Activated naive CD4-positive, alpha-beta T cell treated with anti-CD3 and anti-CD28 coated beads, Interleukin-2, amount 50 U/mL, for 72 hours (primary cell): ENCODE results near the gene LRP5. TPM values are rescaled to one million over a fixed set of nuclear protein-coding genes. Genes with fewer than 3 reads are reported as not detected.
"Not testable (repeated sequence)": the region's sequence is repeated elsewhere in the genome, so short reads cannot be mapped to it uniquely, and the experiment has no call there.

Experiments used
- ATAC-seq, 2 donors: fragments of 150-1000 bp; cut with Tn5 transposase; 2 replicates each; pipeline ENCODE4 v1.10.0; 2021; ENCODE audit warnings: mild to moderate bottlenecking in 2 of 2, moderate library complexity in 2 of 2
- DNase-seq, 2 donors: peaks; one replicate each; pipeline ENCODE4 v3.0.0; 2021 to 2022; ENCODE audit warnings: low spot score in 2 of 2
- H3K27ac Mint-ChIP-seq, 2 donors: one replicate each; pipeline ENCODE4 v1.8.0; 2022; ENCODE audit warnings: mild to moderate bottlenecking in 2 of 2, mixed read lengths in 2 of 2
- H3K36me3 Mint-ChIP-seq, 2 donors: one replicate each; pipeline ENCODE4 v1.8.0; 2022; ENCODE audit warnings: mixed read lengths in 2 of 2
- H3K9me3 Mint-ChIP-seq, 2 donors: one replicate each; pipeline ENCODE4 v1.8.0; 2022; ENCODE audit warnings: mixed read lengths in 2 of 2
- total RNA-seq, 2 donors: library from RNA; stranded (reverse); gene quantifications; one replicate each; pipeline ENCODE4 v1.2.3, GENCODE V29; 2022

LRP5 gene
- total RNA-seq, 2 donors from 2014 or later, result 8.7 to 14.1 TPM

DNA sequence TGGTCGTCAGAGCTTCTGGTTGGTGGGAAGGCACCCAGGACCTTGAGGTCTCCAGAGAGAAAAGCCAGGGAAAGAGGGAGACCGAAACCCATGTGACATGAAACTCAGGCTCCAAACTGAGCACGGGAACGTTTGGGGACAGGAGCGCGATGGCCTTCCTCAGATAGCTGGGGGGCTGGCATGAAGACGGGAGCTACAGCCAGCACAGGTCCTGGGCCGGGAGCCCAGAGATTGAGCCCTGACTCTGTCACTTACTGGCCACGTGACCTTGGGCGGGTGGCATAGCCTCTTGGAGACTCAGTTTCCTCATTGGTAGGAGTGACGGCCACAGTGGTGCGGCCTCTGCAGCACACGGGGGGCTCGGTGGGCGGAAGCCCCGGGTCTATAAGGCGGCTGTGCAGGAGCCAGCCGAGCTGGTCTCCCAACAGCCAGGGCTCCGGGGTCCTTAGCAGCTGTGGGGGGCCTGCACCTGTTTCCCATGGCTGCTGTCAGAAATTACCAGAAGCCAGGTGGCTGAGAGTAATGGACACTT is 111.8 kb downstream of the LRP5 start:
- DNase-seq (no peak), ATAC-seq (no peak)
- Mint-ChIP-seq H3K36me3 (peaks cover 9 to 10% of the 10 kb centered on the region in 2 donors), H3K27ac (no peak overlapping the region), H3K9me3 (peaks cover 5 to 7% of the 10 kb centered on the region in 2 donors)

- peaks cover 12 to 14% of the 10 kb centered on the region in 2 donors for H3K9me3 Mint-ChIP-seq
- DNase-seq (no peak), ATAC-seq (no peak)
- H3K27ac Mint-ChIP-seq, result peak overlapping the region in 1 of 2 donors; percentile 40
- H3K36me3 Mint-ChIP-seq, result peaks cover 19 to 21% of the 10 kb centered on the region in 2 donors
Observed at GRCh38 chr11:68424981-68425865, 112.8 kb downstream of the LRP5 start.

DNA sequence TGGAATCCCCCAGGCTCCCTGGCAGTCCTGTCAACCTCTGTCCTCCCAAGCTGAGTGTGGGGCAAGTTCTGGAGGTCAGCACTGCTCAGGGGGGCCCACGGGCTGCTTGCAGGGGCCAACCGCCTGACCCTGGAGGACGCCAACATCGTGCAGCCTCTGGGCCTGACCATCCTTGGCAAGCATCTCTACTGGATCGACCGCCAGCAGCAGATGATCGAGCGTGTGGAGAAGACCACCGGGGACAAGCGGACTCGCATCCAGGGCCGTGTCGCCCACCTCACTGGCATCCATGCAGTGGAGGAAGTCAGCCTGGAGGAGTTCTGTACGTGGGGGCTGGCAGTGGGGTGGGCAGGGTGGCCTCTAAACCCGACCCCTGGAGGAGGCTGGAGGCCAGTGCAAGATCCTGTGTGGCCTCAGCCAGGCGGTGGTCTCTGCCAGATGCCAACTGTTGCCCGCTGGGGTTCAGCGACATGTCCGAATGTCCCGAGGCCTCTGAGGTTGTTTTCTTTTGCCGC is 113.5 kb downstream of the LRP5 start:
- peaks cover 12 to 14% of the 10 kb centered on the region in 2 donors for H3K9me3 Mint-ChIP-seq

DNA sequence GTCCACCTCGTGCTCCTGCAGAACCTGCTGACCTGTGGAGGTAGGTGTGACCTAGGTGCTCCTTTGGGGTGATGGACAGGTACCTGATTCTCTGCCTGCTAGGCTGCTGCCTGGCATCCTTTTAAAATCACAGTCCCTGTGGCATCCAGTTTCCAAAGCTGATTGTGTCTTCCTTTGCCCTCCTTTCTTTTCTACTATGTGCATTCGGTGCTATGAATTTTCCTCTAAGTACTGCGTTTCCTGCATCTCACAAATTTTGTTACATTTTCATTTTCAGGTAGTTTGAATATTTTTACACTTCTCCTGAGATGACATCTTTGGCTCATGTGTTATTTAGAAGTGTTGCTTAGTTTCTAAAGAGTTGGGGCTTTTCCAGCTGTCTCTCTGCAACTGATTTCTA is 117.3 kb downstream of the LRP5 start:
- ATAC-seq (no peak), DNase-seq (no peak)
- Mint-ChIP-seq H3K9me3 (peaks cover 12 to 14% of the 10 kb centered on the region in 2 donors), H3K27ac (peak overlapping the region in 1 of 2 donors; percentile 79), H3K36me3 (peaks cover 26 to 28% of the 10 kb centered on the region in 2 donors)

More for the DNA sequence above, 113.5 kb downstream of the LRP5 start:
- ATAC-seq (no peak), DNase-seq (no peak)
- Mint-ChIP-seq H3K27ac (peak overlapping the region in 1 of 2 donors; percentile 22), H3K36me3 (peaks cover 26 to 28% of the 10 kb centered on the region in 2 donors)

- DNase-seq, result no peak
- H3K9me3 Mint-ChIP-seq, result peaks cover 12 to 14% of the 10 kb centered on the region in 2 donors
- peak overlapping the region in 1 of 2 donors; percentile 65 for H3K27ac Mint-ChIP-seq
- ATAC-seq, result no peak
- H3K36me3 Mint-ChIP-seq, result peaks cover 26 to 28% of the 10 kb centered on the region in 2 donors
Observed at GRCh38 chr11:68430384-68430783, 118.0 kb downstream of the LRP5 start.

- DNase-seq (no peak), ATAC-seq (no peak)
- H3K36me3 Mint-ChIP-seq, result peaks cover 26 to 28% of the 10 kb centered on the region in 2 donors
- H3K27ac Mint-ChIP-seq, result peak overlapping the region in 1 of 2 donors; percentile 65
- peaks cover 12 to 14% of the 10 kb centered on the region in 2 donors for H3K9me3 Mint-ChIP-seq
Observed at GRCh38 chr11:68430801-68431200, 118.4 kb downstream of the LRP5 start.

DNA sequence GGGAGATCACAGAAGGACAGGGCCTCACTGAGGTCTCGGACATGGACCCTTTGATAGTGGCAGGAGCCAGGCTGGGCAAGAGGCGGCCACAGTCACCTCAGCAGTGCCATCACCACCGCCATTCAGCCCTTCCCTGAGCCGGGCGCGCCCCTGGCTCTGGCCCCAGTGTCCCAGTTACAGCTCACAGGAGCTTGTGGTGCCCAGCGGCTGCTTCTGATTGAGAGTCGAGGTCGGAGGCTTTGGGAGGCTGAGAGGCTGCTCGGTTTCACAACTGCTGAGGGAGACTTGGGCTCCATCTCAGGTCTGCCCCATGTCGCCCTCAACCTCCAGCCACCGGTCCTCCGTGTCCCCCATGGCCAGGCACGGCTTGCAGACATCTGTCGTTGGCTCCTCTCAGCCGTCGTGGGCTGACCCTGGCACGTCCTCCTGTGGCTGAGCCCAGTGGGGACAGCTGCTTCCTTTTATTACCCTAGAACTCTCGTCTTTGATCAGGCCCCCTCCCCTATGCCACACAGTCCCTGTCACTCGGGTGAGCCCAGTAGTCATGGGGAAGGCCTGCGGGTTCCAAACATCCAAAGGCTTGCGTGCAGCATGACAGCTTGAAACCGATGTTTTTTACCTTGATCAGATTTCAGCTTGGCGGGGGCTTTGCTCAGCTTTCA is 119.7 kb downstream of the LRP5 start:
- DNase-seq (no peak), ATAC-seq (no peak)
- H3K36me3 Mint-ChIP-seq, result peaks cover 26 to 28% of the 10 kb centered on the region in 2 donors
- H3K27ac Mint-ChIP-seq, result no peak overlapping the region
- H3K9me3 Mint-ChIP-seq, result peaks cover 12 to 14% of the 10 kb centered on the region in 2 donors

- DNase-seq (no peak), ATAC-seq (no peak)
- Mint-ChIP-seq H3K27ac (no peak overlapping the region), H3K9me3 (peaks cover 12 to 14% of the 10 kb centered on the region in 2 donors), H3K36me3 (peaks cover 26 to 28% of the 10 kb centered on the region in 2 donors)
Observed at GRCh38 chr11:68432874-68433273, 120.5 kb downstream of the LRP5 start.

DNA sequence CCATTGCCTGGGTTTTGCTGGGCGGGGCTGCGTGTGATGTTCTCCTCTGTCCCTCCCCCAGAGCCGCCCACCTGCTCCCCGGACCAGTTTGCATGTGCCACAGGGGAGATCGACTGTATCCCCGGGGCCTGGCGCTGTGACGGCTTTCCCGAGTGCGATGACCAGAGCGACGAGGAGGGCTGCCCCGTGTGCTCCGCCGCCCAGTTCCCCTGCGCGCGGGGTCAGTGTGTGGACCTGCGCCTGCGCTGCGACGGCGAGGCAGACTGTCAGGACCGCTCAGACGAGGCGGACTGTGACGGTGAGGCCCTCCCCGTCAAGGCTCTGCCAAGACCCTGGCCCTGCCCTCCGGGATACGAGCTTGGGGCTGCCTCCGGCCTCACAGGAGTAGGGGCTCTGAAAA is 121.2 kb downstream of the LRP5 start:
- no peak overlapping the region for H3K27ac Mint-ChIP-seq
- DNase-seq, result no peak

DNA sequence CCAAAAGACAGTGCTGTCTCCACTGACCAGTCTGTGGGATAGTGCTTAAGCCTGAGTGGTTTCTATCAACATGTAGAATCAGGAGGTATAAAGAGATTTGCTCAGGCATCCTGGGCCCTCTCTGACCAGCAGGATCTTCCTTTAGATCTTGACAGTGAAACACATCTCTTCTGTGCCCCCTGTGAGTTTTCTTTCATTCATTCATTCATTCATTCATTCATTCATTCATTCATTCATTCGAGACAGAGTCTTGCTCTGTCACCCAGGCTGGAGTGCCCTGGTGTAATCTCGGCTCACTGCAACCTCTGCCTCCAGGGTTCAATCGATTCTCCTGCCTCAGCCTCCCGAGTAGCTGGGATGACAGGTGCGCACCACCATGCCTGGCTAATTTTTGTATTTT is 121.8 kb downstream of the LRP5 start:
- not testable (repeated sequence) for DNase-seq, ATAC-seq
- peaks cover 18% of the 10 kb centered on the region in 2 donors for H3K36me3 Mint-ChIP-seq

More for the DNA sequence above, 121.2 kb downstream of the LRP5 start:
- H3K9me3 Mint-ChIP-seq, result peaks cover 8 to 10% of the 10 kb centered on the region in 2 donors
- peaks cover 23 to 24% of the 10 kb centered on the region in 2 donors for H3K36me3 Mint-ChIP-seq
- no peak for ATAC-seq

DNA sequence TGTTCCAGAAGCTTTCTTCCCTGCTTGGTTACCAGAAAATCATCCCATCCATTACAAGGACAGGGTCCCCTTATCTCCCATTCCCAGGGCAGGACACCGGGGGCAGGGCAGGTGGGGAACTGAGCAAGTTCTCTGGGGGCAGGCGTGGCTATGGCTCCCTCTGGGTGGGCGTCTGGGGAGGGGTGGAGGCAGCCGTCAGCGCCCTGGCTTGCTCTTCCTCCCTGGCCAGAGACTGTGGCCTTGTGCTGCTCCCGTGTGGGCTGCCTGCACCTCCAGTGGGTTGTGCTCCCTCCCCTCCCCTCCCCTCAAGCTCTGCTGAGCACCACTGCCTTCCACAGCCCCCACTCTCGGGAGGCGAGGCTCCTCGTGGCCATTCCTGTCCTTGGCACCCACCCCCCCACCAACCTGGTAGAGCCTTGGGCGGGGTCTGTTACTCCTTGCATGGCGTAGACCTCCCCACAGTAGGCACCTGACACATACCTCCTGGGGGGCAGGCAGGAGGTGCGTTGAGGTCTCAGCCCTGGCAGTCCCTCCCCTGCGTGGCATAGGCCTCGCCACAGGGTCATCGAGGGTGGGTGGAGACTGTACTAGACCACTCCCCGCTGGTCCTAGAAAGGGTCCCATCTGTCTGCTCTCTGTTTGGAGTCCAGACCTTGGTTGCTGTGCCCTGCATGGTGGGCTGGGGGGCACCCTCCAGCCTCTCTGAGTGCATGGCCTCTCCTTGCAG is 123.9 kb downstream of the LRP5 start:
- no peaks in the 10 kb centered on the region for H3K9me3 Mint-ChIP-seq
- no peak for DNase-seq
- no peak overlapping the region for H3K27ac Mint-ChIP-seq
- H3K36me3 Mint-ChIP-seq, result no peaks in the 10 kb centered on the region
- ATAC-seq, result no peak

More for the DNA sequence above, 121.8 kb downstream of the LRP5 start:
- not testable (repeated sequence) for H3K9me3 Mint-ChIP-seq, H3K27ac Mint-ChIP-seq

DNA sequence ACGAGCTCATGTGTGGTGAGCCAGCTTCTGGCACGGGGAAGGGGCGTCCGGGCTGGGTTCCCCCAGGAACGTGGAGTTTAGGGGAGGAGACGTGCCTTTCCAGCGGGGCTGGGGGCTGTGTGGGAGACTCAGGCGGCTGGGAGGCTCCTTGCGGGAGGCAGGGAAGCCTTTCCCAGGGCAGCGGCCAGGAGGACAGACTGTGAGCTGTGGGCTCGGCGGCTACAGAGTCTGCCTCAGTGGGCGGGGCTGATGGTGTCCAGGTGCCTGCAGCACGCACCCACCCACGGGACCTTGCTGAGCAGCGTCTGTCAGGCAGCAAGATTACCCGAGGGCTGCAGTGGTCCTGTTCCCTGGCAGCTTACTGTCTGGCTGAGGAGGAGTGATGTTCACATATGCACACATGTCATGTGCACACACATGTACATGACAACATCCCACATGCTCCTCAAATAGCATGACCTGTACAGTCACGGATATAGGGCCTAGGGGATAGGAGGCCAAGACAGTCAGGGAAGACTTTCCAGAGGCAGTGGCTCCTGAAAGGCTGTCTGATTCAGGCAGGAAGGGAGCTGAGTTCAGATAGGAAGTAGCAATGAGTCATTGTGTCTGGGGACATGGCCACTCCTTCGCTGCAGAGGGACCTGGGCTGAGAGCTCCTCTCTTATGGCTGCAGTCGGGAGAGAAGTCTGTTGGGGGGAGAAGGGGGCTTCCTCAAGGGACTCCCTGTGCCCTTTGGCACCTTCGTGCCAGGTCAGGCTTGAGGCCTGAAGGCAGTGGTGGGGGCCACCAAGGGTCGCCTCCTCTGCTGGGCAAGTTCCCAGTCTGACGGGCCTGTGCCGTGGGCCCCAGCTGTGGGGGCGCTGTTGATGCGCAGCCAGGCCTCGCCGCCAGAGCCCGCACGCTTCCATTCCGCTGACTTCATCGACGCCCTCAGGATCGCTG is 124.9 kb downstream of the LRP5 start:
- no peaks in the 10 kb centered on the region for H3K36me3 Mint-ChIP-seq
- DNase-seq (no peak), ATAC-seq (peak in 1 of 2 donors; percentile 51)
- peak overlapping the region in 1 of 2 donors; percentile 65 for H3K27ac Mint-ChIP-seq
- H3K9me3 Mint-ChIP-seq, result no peaks in the 10 kb centered on the region

DNA sequence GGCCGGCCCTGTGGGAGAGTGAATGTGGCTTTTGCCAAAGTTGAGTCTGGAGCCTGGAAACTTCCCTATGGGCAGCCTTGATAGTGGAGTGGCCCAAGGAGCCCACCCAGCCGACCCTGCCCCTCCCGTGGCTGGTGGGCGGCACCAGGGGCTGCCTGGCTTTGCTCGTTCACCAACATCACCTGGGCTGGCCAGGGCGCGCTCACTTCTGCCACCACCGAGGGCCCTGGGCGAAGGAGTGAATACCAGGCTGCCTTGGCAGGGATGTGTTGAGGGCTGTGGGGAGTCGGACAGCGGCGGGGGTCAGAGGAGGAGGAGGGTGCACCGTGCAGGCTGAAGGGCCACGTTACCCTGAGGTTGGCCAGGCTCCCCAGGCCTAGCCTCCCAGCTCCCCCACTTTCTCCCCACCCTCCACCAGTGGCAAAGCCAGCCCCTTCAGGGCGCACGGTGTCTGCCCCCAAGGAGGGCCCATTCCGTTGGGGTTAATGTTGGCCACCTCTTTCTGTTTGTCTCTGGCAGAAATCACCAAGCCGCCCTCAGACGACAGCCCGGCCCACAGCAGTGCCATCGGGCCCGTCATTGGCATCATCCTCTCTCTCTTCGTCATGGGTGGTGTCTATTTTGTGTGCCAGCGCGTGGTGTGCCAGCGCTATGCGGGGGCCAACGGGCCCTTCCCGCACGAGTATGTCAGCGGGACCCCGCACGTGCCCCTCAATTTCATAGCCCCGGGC is 125.7 kb downstream of the LRP5 start:
- ATAC-seq, result no peak
- Mint-ChIP-seq H3K36me3 (no peaks in the 10 kb centered on the region), H3K27ac (no peak overlapping the region), H3K9me3 (no peaks in the 10 kb centered on the region)
- no peak for DNase-seq

DNA sequence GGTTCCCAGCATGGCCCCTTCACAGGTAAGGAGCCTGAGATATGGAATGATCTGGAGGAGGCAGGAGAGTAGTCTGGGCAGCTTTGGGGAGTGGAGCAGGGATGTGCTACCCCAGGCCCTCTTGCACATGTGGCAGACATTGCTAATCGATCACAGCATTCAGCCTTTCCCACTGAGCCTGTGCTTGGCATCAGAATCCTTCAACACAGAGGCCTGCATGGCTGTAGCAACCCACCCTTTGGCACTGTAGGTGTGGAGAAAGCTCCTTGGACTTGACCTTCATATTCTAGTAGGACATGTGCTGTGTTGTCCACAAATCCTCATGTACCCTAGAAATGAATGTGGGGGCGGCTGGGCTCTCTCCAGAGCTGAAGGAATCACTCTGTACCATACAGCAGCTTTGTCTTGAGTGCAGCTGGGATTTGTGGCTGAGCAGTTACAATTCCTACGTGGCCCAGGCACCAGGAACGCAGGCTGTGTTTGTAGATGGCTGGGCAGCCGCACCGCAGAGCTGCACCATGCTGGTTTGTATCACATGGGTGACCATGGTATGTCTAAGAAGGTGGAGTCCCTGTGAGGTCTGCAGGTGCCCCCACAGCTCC is 126.4 kb downstream of the LRP5 start:
- ATAC-seq, result no peak
- no peaks in the 10 kb centered on the region for H3K9me3 Mint-ChIP-seq
- DNase-seq, result no peak
- no peak overlapping the region for H3K27ac Mint-ChIP-seq
- no peaks in the 10 kb centered on the region for H3K36me3 Mint-ChIP-seq
